ENCODE data around the gene COX18.

DNA sequence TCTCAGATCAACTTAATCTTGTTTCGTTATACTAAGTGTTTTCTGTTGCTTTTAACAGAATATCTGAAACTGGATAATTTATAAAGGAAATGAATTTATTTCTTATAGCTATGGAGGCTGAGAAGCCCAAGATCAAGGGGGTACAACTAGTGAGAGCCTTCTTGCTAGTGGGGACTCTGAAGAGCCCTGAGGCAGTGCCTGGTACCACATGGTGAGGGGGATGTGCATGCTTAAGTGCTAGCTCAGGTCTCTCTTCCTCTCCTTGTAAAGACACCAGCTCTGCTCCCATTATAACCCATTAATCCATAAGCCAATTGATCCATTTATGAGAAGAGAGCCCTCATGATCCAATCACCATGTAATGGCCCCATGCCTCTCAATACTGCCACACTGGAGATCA lies 17.9 kb downstream of the COX18 start:
- no peak for TF ChIP-seq GATA2 (IDR thresholded peaks at IDR 0.05; ENCODE audit: low read depth, low read length)
- TF ChIP-seq GATA3 (IDR thresholded peaks at IDR 0.05; ENCODE audit: low read depth, low read length) = no peak

Data from SH-SY5Y (cell line).